Tongue (tissue), 2 donors: Measurements from ENCODE around the gene SCN3A. TPM values are rescaled to one million over a fixed set of nuclear protein-coding genes. Genes with fewer than 3 reads are reported as not detected.

ENCODE experiments used
- DNase-seq: peaks from one replicate; pipeline ENCODE4 v3.0.0-alpha.2; 2015
- total RNA-seq: library from RNA; depleted of rRNA; stranded (reverse); fragments of >200 nt; gene quantifications from one replicate; pipeline ENCODE4 v1.2.3, GENCODE V29; 2014

The SCN3A gene
- total RNA-seq, 1 donor from 2014 or later: 2.8 TPM

- DNase-seq: no peak
Measured at GRCh38 chr2:165191096-165191728, 12.6 kb downstream of the SCN3A start.

GRCh38 chr2:165185633-165186032 is 18.2 kb downstream of the SCN3A start:
- DNase-seq: no peak

GRCh38 chr2:165182029-165182428 is 21.8 kb downstream of the SCN3A start:
- no peak for DNase-seq

- no peak for DNase-seq
Measured at GRCh38 chr2:165176780-165177179, 27.1 kb downstream of the SCN3A start.

GRCh38 chr2:165173215-165173614 is 30.6 kb downstream of the SCN3A start:
- DNase-seq: no peak

GRCh38 chr2:165164201-165164600 is 39.6 kb downstream of the SCN3A start:
- DNase-seq: no peak

- no peak for DNase-seq
Measured at GRCh38 chr2:165163761-165164160, 40.1 kb downstream of the SCN3A start.

GRCh38 chr2:165162466-165162865 is 41.4 kb downstream of the SCN3A start:
- peak; percentile 19 for DNase-seq

GRCh38 chr2:165161510-165161909 is 42.3 kb downstream of the SCN3A start:
- no peak for DNase-seq

- no peak for DNase-seq
Measured at GRCh38 chr2:165157160-165157559, 46.7 kb downstream of the SCN3A start.

GRCh38 chr2:165155152-165155551 is 48.7 kb downstream of the SCN3A start:
- no peak for DNase-seq

GRCh38 chr2:165149439-165149838 is 54.4 kb downstream of the SCN3A start:
- DNase-seq: no peak

- DNase-seq: no peak
Measured at GRCh38 chr2:165147186-165148045, 56.4 kb downstream of the SCN3A start.

GRCh38 chr2:165144315-165144714 is 59.5 kb downstream of the SCN3A start:
- no peak for DNase-seq

- DNase-seq: no peak
Measured at GRCh38 chr2:165141601-165142354, 62.1 kb downstream of the SCN3A start.

GRCh38 chr2:165126244-165126643 is 77.6 kb downstream of the SCN3A start:
- DNase-seq: no peak

GRCh38 chr2:165122521-165122920 is 81.3 kb downstream of the SCN3A start:
- DNase-seq: no peak

GRCh38 chr2:165120740-165121467 is 82.9 kb downstream of the SCN3A start:
- no peak for DNase-seq

- DNase-seq: no peak
Measured at GRCh38 chr2:165115258-165115657, 88.6 kb downstream of the SCN3A start.

GRCh38 chr2:165114346-165114939 is 89.4 kb downstream of the SCN3A start:
- no peak for DNase-seq

GRCh38 chr2:165113414-165113813 is 90.4 kb downstream of the SCN3A start:
- DNase-seq: peak; percentile 10

GRCh38 chr2:165112789-165113188 is 91.1 kb downstream of the SCN3A start:
- no peak for DNase-seq
